ENCODE data around the gene KLHL5. TPM values are rescaled to one million over a fixed set of nuclear protein-coding genes. Genes with fewer than 3 reads are reported as not detected.
"Not testable (repeated sequence)": the region's sequence is repeated elsewhere in the genome, so short reads cannot be mapped to it uniquely, and the experiment has no call there.

The KLHL5 gene
- polyA plus RNA-seq, 1 donor from 2014 or later, result 33.8 TPM

GRCh38 chr4:39030725-39031124 is 31.3 kb upstream of the KLHL5 start:
- Histone ChIP-seq H3K27me3 (ENCODE audit: insufficient read depth, low read depth, low read length) (no peaks in the 10 kb centered on the region), H3K9me3 (ENCODE audit: low read length) (no peaks in the 10 kb centered on the region), H3K9ac (ENCODE audit: low read length) (no peak overlapping the region), H3K9me2 (ENCODE audit: insufficient read depth, low read length) (no peaks in the 10 kb centered on the region), H3K27ac (ENCODE audit: low read length) (no peak overlapping the region), H4K20me1 (ENCODE audit: insufficient read depth) (no peaks in the 10 kb centered on the region), H3K79me2 (replicated peaks; ENCODE audit: insufficient read depth, low read length) (no peaks in the 10 kb centered on the region), H3K4me3 (ENCODE audit: low read length) (no peak overlapping the region), H3K36me3 (ENCODE audit: insufficient read depth, low read length) (no peaks in the 10 kb centered on the region), H3F3A (ENCODE audit: insufficient read depth, low read length, poor library complexity, severe bottlenecking) (no peaks in the 10 kb centered on the region), H2AFZ (ENCODE audit: low read depth, low read length) (no peak overlapping the region), H3K4me2 (ENCODE audit: low read length) (no peak overlapping the region)
- no peak for TF ChIP-seq EZH2 (IDR thresholded peaks at IDR 0.05; ENCODE audit: borderline replicate concordance, insufficient read depth, low read length, poor library complexity, severe bottlenecking)
- no peak for TF ChIP-seq REST (IDR thresholded peaks at IDR 0.05; ENCODE audit: borderline replicate concordance)
- TF ChIP-seq EP300 (conservative IDR thresholded peaks at IDR 0.05; ENCODE audit: poor library complexity, severe bottlenecking), result no peak
- no peak for TF ChIP-seq TAF1 (IDR thresholded peaks at IDR 0.05; ENCODE audit: low read depth)
- no peak for TF ChIP-seq POLR2AphosphoS5 (IDR thresholded peaks at IDR 0.05)
- no peak for TF ChIP-seq MXI1 (conservative IDR thresholded peaks at IDR 0.05; ENCODE audit: poor library complexity, severe bottlenecking)
- no peak for TF ChIP-seq SMC3 (conservative IDR thresholded peaks at IDR 0.05; ENCODE audit: poor library complexity)
- TF ChIP-seq RAD21 (conservative IDR thresholded peaks at IDR 0.05), result no peak
- TF ChIP-seq CTCF (IDR thresholded peaks at IDR 0.05; ENCODE audit: poor library complexity, severe bottlenecking), result no peak

- H3K27ac ChIP-seq (ENCODE audit: low read length); H3K9me2 ChIP-seq (ENCODE audit: insufficient read depth, low read length); H2AFZ ChIP-seq (ENCODE audit: low read depth, low read length); H3K79me2 ChIP-seq (replicated peaks; ENCODE audit: insufficient read depth, low read length); H3K9ac ChIP-seq (ENCODE audit: low read length); H3F3A ChIP-seq (ENCODE audit: insufficient read depth, low read length, poor library complexity, severe bottlenecking); H3K4me2 ChIP-seq (ENCODE audit: low read length); H3K27me3 ChIP-seq (ENCODE audit: insufficient read depth, low read depth, low read length); H3K4me3 ChIP-seq (ENCODE audit: low read length); H3K9me3 ChIP-seq (ENCODE audit: low read length); H4K20me1 ChIP-seq (ENCODE audit: insufficient read depth); H3K36me3 ChIP-seq (ENCODE audit: insufficient read depth, low read length): not testable (repeated sequence)
Observed at GRCh38 chr4:39031590-39032020, 30.4 kb upstream of the KLHL5 start.

Data from neural cell (in vitro differentiated cells).